ENCODE data around the gene ANKRD61.
"Not testable (repeated sequence)": the region's sequence is repeated elsewhere in the genome, so short reads cannot be mapped to it uniquely, and the experiment has no call there.

DNA sequence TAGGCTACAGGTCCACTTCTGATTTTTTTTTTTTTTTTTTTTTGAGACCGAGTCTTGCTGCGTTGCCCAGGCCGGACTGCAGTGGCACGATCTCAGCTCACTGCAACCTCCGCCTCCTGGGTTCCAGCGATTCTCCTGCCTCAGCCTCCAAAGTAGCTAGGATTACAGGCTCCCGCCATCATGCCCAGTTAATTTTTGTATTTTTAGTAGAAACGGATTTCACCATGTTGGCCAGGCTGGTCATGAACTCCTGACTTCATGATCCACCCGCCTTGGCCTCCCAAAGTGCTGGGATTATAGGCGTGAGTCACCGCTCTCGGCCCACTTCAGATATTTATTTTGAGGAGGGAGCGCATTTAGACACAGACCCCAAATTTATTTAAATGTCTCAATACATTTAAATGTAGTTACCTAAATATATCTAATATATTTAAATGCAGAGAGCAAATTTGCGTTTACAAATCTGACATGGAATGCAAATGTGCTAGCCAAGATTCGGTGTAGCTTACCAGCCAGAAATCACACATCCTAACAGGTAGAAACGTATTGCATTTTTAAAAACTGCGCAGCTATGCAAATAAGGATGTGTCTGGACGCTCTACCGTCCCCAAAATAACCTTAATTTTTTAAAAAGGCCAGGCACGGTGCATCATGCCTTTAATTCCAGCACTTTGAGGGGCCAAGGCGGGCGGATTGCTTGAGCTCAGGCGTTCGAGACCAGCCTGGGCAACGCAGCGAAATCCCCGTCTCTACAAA is 23.2 kb upstream of the ANKRD61 start:
- TF ChIP-seq ZFP3 (CRISPR knock-in tag; IDR thresholded peaks at IDR 0.05); CSDC2 (CRISPR knock-in tag; IDR thresholded peaks at IDR 0.05); ZFP30 (CRISPR knock-in tag; IDR thresholded peaks at IDR 0.05); ZNF70 (CRISPR knock-in tag; IDR thresholded peaks at IDR 0.05); BACH2 (CRISPR knock-in tag; IDR thresholded peaks at IDR 0.05; ENCODE audit: borderline replicate concordance); GLIS3 (CRISPR knock-in tag; IDR thresholded peaks at IDR 0.05); ESRRG (CRISPR knock-in tag; IDR thresholded peaks at IDR 0.05); PPARA (CRISPR knock-in tag; IDR thresholded peaks at IDR 0.05; ENCODE audit: borderline replicate concordance): not testable (repeated sequence)
- TF ChIP-seq, protein P1, sequence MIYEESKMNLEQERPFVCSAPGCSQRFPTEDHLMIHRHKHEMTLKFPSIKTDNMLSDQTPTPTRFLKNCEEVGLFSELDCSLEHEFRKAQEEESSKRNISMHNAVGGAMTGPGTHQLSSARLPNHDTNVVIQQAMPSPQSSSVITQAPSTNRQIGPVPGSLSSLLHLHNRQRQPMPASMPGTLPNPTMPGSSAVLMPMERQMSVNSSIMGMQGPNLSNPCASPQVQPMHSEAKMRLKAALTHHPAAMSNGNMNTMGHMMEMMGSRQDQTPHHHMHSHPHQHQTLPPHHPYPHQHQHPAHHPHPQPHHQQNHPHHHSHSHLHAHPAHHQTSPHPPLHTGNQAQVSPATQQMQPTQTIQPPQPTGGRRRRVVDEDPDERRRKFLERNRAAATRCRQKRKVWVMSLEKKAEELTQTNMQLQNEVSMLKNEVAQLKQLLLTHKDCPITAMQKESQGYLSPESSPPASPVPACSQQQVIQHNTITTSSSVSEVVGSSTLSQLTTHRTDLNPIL (CRISPR knock-in tag; IDR thresholded peaks at IDR 0.05; ENCODE audit: low read depth), result not testable (repeated sequence)
- TF ChIP-seq, protein P2, sequence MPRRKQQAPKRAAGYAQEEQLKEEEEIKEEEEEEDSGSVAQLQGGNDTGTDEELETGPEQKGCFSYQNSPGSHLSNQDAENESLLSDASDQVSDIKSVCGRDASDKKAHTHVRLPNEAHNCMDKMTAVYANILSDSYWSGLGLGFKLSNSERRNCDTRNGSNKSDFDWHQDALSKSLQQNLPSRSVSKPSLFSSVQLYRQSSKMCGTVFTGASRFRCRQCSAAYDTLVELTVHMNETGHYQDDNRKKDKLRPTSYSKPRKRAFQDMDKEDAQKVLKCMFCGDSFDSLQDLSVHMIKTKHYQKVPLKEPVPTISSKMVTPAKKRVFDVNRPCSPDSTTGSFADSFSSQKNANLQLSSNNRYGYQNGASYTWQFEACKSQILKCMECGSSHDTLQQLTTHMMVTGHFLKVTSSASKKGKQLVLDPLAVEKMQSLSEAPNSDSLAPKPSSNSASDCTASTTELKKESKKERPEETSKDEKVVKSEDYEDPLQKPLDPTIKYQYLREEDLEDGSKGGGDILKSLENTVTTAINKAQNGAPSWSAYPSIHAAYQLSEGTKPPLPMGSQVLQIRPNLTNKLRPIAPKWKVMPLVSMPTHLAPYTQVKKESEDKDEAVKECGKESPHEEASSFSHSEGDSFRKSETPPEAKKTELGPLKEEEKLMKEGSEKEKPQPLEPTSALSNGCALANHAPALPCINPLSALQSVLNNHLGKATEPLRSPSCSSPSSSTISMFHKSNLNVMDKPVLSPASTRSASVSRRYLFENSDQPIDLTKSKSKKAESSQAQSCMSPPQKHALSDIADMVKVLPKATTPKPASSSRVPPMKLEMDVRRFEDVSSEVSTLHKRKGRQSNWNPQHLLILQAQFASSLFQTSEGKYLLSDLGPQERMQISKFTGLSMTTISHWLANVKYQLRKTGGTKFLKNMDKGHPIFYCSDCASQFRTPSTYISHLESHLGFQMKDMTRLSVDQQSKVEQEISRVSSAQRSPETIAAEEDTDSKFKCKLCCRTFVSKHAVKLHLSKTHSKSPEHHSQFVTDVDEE (CRISPR knock-in tag; IDR thresholded peaks at IDR 0.05), result not testable (repeated sequence)

All from SK-N-SH treated with all-trans-retinoic acid at 6 μM for 48 hours (cell line).